ENCODE results near the gene NXPH3.
"Not testable (repeated sequence)": the region's sequence is repeated elsewhere in the genome, so short reads cannot be mapped to it uniquely, and the experiment has no call there.

NXPH3 gene

DNA sequence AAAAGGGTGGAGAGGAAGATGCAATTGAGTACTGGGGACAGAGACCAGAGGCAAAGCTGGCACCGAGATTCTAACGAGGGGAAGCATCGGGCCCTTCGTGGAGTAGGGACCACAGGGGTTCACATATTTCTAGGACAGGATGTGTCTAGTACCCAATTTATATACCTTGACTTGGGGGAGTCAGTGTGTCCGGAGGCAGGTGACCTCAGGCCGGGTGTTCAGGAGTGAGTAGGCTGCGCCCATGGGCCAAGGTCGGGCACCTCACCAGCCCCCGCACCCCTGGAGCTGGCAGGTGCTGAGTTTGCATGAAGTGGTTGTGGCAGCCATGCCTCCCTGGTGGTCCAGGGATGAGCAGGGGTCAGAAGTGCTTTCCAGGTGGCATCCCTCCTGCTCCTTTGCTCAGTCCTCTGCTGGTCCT is 8.6 kb upstream of the NXPH3 start:
- no peak for DNase-seq (ENCODE audit: low read depth)
- no peak overlapping the region for H3K4me3 ChIP-seq (ENCODE audit: low read length)
- TF ChIP-seq, protein P1, sequence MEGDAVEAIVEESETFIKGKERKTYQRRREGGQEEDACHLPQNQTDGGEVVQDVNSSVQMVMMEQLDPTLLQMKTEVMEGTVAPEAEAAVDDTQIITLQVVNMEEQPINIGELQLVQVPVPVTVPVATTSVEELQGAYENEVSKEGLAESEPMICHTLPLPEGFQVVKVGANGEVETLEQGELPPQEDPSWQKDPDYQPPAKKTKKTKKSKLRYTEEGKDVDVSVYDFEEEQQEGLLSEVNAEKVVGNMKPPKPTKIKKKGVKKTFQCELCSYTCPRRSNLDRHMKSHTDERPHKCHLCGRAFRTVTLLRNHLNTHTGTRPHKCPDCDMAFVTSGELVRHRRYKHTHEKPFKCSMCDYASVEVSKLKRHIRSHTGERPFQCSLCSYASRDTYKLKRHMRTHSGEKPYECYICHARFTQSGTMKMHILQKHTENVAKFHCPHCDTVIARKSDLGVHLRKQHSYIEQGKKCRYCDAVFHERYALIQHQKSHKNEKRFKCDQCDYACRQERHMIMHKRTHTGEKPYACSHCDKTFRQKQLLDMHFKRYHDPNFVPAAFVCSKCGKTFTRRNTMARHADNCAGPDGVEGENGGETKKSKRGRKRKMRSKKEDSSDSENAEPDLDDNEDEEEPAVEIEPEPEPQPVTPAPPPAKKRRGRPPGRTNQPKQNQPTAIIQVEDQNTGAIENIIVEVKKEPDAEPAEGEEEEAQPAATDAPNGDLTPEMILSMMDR (IDR thresholded peaks at IDR 0.05; ENCODE audit: insufficient read depth, low read depth, low read length, missing control alignments) = no peak

DNA sequence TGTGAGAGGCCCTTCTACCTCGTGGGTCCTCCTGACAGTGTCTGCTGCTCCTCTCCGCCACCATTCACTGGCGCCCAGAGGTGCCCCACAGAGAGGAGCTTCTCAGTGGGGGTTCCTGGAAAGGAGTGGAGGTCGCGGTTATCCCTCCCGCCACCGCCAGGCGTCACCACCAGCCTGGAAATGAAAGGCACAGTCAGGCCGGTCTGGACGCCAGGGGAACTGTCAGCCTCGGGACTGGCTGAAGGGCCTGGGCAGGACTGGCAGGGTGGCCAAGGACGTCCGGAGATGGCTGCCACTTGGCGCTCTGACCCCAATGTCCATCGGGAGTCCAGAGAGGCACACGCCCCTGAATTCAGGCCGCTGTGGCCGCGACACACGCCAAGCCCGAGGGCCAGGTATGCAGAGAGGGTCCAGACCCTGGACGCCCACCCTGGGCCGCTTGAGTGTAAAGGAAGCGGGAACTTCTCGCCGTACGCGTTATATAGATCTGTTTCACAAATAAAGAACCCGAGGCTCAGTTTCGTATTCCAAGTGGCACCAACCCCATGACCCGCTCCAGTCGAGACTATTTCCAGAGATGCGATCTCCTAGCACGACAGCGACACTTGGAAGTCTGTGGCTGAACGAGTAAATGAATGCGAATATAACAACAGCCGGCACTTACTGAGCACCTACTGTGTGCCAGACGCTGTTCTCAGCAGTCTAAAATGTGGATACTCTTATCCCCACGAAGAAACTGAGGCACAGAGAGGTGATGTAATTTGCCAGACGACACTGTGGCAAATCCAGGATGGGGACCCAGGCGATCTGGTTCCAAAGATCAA is 7.6 kb upstream of the NXPH3 start:
- peak; percentile 80 for DNase-seq (ENCODE audit: low read depth)
- TF ChIP-seq, protein P1 (IDR thresholded peaks at IDR 0.05; ENCODE audit: insufficient read depth, low read depth, low read length, missing control alignments) = peak; percentile 88
- peak overlapping the region; percentile 45 for H3K4me3 ChIP-seq (ENCODE audit: low read length)

DNA sequence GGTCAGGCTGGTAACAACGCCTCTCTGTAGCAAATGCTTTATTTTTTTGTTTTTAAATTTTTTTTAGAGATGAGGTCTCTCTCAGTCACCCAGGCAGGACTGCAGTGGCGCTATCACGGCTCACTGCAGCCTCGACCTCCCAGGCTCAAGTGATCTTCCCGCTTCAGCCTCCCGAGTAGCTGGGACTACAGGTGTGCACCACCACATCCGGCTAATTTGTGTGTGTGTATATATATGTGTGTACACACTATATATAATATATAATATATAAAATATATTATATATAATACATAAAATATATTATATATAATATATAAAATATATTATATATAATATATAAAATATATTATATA is 7.0 kb upstream of the NXPH3 start:
- H3K4me3 ChIP-seq (ENCODE audit: low read length); DNase-seq (ENCODE audit: low read depth): not testable (repeated sequence)

DNA sequence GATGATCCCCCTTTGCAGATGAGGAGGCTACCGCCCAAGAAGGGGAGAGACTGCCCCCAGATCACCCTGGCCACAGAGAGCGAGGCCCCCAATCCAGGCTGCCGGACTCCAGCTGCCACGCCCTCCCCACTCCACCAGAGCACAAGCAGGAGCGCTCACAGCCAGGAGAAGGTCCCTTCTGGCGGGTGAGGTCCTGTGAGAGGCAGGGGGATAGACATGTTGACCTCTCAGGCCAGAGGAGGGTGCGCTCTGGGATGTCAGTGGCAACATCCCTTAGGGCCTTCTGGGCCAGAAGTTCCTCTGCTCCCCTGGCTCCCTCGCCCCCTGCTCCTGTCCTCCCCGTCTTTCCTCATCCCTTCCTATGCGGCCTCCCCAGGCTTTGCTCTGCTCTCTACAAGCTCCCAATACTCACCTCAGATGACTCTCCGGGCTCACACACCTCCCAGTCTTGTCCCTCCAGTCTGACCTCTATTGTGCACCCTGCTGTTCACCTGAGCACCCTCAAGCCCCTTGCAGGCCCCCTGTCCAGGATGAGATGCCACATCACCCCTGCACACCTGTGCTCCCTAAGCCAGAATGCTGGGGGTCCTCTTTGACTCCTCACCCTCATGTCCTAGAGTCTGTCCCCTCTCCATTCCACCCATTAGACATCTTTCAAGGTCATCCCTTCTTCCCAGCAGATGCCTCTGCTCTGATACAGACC is 5.0 kb upstream of the NXPH3 start:
- DNase-seq (ENCODE audit: low read depth) = no peak
- H3K4me3 ChIP-seq (ENCODE audit: low read length) = no peak overlapping the region
- TF ChIP-seq, protein P1 (IDR thresholded peaks at IDR 0.05; ENCODE audit: insufficient read depth, low read depth, low read length, missing control alignments) = no peak

DNA sequence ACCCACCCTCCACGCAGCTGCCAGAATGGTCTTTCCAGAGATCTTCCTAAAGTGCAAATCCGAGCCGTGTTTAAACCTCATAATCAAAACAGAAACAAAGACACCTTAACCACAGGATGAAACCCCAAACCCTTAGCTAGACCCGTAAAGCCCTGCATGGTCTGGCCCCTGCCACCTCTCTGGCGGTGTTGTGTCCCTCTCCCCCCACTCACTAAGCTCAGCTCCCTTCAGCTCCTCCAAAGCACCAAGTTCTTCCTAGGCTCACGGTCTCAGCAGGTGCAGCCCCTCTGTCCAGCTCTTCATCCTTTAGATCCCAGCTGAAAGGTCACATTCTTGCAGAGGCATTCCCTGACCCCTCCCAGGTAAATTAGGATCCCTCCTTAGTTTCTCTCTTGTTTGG is 4.4 kb upstream of the NXPH3 start:
- TF ChIP-seq, protein P1 (IDR thresholded peaks at IDR 0.05; ENCODE audit: insufficient read depth, low read depth, low read length, missing control alignments) = no peak
- no peak overlapping the region for H3K4me3 ChIP-seq (ENCODE audit: low read length)
- DNase-seq (ENCODE audit: low read depth) = no peak

DNA sequence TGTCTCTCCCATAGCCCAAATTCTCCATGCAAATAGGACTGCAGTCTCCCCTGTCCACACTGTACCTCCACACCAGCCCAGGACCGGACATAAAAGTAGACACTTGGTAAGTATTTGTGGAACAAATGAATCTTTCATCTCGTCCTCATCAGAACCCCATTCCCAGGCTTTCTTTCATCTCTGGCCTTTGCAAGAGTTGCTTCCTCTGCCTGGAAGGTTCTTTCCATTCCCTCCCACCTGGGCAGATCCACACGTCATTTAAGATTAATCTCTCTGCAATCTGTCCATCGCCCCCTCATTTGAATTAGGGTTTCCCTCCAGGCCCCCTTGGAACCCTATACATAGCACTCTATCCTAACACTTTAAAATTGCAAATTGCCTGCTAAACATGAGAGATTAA is 3.9 kb upstream of the NXPH3 start:
- no peak for DNase-seq (ENCODE audit: low read depth)
- TF ChIP-seq, protein P1 (IDR thresholded peaks at IDR 0.05; ENCODE audit: insufficient read depth, low read depth, low read length, missing control alignments) = no peak
- no peak overlapping the region for H3K4me3 ChIP-seq (ENCODE audit: low read length)

DNA sequence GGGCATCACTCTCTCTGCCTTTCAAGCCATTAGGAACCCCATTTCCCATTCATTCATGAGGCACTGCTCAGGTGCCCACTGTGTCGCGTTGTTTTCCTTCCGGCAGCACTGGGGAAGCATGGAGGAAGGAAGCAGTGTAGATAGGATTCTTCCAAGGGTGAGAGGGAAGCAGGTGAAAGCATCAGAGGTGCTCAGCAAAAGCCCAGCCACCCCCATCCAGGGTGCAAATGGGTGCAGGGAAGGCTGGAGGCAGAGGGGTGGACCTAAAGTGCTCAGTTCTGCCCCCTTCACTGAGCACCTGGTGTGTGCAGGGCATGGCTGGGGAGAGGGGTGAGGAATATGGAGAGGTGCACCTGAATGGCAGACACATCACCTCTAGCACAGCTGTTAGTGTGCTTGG is 3.4 kb upstream of the NXPH3 start:
- TF ChIP-seq, protein P1 (IDR thresholded peaks at IDR 0.05; ENCODE audit: insufficient read depth, low read depth, low read length, missing control alignments) = no peak
- no peak for DNase-seq (ENCODE audit: low read depth)
- no peak overlapping the region for H3K4me3 ChIP-seq (ENCODE audit: low read length)
